ENCODE data around the gene PLEKHA6.

The PLEKHA6 gene

DNA sequence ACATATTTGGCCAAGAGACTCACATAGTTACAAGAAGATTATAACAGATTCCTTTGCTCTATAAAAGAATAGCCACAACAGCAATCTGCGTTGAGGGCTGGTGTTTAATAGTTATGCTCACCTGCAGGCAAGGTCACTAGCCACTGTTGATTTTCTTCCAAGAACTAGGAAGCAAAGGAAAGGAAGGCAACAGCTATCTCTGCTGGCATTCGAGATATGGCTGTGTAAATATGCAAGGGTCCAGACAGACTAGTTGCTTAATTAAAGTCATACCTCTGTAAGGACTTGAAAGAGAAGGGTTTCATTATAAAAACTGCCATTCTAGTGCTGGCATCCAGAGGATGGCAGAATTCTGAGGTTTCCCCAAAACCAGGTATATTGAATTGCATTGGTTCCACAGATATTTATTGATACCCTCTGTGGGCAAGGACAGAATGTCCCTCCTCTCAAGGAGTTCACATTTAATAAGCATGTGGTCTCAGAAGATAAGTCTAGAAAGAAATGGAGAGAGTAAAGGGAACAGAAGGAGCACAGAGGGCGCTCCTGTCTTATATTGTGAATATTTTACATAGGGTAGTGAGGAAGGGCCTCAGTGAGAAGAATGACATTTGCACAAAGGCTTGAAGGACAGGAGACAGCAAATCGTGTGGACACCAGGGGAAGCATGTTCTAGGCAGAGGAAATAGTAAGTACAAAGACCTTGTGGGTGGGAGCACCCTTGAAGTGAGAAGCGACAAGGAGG is 23.6 kb upstream of the PLEKHA6 start:
- DNase-seq (ENCODE audit: low read depth), result no peak

DNA sequence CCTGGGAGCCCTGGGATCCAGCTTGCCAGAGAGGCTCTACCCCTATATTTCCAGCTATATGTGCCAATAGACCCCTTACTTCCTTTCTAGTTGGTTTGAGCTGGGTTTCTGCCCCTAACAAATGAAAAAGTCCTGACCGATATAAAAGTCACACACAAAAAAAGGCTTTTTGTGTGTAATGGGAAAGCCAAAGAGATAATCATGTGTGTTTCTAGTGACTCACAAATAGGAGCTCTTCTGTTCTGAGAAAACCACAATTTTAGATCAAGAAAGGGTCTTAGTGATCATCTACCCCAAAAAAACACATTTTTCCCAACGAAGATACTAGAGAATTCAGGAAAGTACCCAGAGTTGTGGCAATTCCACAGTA is 23.0 kb upstream of the PLEKHA6 start:
- no peak for DNase-seq (ENCODE audit: low read depth)

DNA sequence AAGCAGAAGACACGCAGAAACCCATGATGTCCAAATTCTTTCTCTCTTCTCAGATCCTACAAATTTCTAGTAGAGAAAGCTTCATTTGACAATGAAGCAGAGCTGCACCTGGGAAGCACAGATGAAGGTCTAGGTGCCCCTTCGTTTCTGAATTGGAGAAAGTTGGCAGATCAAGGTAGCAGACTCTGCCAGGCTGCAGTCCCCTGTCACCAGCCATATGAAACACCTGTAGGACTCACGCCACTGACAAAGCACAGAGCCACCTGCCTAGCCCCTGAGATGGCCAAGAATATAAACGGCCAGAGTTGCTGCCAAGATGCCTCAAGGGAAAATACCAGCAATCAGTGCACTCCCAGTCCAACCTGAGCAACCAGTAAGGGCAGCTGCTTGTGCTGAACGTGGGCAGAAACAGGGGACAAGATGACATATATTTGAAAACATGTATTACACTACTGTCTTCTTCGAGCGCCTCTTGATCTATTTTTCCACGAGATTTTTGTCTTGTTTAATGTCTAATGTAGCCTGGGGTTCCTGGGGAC is 20.6 kb upstream of the PLEKHA6 start:
- DNase-seq (ENCODE audit: low read depth), result no peak

DNA sequence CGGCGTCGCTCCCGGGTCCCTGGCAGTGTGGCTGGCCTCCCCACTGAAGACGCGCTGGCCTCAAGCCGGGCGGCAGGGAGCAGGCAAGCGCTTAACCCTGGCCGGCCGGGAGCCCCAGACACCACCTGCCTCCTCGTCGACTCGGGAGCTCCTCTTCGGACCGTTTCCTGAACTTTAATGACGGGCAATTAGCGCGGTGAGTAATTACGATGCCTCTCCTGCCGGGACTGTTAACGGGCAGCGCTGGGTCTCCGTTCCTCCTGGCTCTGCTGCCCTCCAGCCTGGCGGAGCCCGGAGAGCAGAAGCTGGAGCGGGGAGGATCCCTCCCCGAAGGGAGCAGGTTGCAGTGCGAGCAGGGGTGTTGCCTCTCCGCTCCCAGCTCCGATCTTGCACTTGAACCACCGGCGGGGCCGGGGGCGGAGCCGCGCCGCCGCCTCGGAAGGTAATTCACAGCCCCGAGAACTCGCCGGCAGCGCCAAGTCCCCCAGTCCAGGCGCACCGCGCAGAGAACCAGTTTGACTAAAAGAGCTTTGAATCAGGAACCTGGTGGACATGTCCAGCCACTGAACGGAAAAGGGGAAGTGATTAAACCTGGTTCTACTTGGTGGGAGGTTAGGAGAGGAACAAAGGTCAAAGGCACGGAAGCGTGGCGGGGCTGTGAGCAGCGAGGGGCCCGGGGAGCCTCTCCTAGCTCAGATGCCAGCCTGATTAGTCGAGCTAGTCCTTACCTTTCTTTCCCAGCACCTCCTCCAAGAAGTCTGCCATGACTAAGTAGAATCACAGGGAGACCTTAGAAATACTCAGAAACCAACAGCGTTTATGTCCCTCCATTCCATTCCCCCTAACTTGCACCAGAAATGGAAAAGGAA is 18.3 kb upstream of the PLEKHA6 start:
- peak; percentile 27 for DNase-seq (ENCODE audit: low read depth)

DNA sequence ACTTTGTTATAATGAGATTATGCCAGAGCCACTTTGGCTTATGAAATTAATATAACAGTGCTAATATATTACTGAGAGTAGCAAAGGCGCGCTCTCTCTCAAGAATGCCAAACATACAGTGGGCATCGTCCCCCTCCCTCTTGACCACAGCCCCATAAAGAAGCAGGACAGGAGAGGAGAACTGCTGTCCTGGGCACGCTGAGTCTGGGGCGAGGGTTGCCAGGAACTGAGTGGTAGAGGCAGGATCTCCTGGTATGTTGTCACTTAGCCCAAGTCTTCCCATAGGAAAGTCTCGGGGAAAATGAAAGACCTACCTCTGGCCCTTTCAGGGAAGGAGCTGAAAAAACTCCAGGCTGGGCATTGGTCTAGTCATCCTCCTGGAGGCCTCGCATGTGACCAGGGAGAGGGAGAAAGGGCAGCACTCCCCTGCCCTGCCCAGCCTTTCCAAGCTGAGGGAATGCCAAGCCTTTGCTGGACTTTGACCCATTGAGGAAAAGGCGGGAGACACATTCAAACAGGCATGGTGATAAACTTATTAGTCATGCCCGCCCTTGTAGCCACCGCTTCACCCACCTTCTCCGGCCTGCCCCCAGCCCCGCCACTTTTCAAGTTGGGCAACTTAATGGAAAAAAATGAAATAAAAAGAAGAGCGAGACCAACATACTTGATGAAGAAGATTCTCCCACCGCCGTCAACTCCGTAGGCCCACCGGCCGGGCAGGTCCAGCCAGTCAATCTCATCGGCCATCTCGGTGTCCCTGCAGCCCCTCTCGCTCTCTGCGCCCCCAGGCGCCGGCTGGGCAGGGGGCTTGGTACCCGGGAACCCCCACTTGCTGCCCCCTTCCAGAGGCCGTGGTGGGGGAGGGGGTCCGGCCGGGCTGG is 17.4 kb upstream of the PLEKHA6 start:
- no peak for DNase-seq (ENCODE audit: low read depth)

DNA sequence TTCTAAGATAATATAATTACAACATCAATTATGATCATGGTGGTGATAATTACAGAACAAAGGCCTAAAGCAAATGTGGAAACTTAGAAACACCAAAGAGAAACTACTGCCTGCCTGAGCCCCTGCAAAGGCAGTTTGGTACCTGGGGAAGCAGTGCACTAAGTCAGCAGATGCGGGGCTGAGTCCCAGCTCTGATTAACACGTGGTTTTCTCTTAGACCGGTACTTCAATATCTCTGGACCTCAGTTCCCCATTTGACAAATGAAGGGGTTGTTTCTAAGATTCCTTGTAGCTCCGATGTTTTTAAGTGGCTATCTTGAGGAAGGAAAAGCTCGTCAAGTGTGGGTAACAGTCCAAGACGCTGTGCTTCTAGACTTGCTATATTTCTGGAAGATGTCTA is 16.7 kb upstream of the PLEKHA6 start:
- DNase-seq (ENCODE audit: low read depth), result no peak

DNA sequence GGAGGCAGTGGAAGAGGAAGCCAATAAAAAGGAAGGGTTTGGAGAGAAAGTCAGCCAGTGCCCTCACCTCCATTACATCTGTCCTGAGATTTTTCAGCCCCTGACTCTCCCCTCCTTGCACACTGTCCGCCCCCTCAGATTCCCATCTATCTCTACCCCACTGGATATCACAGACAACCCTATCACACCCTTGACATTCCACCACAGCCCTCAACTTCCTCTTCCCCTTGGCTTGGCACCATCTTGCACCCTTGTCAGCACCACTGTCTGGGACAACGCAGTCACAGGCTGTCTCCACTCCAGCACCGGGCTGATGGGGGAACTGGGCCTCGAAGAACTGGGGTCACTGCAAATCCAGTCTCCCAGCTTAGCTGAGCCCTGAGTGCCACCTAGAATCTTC is 14.2 kb upstream of the PLEKHA6 start:
- no peak for DNase-seq (ENCODE audit: low read depth)

DNA sequence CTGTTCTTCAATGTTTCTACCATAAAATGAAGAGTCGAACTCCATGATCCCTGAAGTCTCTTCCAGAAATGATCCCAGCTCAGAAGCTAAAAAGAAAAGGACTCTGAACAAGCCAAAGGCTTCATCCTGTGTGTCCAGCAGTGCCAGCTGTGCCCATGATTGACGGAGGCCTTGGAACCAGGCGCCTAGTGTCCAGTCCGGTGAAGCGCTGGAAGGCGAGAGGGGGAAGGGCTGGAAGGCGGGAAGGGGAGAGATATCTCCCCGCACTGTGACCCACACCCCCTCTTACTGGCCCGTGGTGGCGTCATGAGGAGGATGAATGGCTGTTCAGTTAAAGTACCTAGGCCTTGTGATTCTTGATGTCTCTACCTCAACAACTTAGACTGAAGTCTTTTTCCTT is 10.4 kb upstream of the PLEKHA6 start:
- no peak for DNase-seq (ENCODE audit: low read depth)

DNA sequence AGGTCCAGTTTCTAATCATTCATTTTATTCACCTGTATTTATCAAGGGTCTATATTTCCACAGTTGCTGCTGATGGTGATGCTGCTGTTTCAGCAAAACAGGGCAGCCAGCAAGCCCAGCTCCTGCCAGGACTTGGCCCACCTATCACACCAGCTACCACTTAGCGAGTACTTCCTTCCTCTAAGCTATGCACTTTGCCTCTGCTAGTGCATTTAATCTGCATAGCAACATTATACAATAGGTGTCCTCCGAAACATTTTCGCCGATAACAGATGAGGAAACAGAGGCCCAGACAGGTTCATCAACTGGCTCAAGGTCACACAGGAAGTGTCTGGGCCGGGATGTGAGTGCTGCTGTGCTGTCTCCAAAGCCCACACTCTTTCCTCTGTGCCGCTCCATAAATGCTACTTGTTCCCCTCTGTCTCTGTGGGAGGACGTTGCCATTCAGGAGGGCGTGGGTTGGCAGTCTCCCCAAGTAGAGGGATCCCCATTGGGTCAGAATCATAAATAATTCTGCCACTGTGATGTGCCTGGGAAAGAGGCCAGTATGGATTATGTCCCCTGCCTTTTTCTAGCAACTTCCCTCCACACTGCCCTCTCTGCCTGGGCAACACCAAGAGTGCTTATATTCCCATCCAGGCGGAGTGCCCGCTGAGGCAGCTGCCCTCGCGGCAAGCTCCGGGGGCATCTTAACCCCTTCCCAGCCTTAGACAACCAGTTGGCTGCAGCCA is 9.4 kb upstream of the PLEKHA6 start:
- DNase-seq (ENCODE audit: low read depth), result no peak

DNA sequence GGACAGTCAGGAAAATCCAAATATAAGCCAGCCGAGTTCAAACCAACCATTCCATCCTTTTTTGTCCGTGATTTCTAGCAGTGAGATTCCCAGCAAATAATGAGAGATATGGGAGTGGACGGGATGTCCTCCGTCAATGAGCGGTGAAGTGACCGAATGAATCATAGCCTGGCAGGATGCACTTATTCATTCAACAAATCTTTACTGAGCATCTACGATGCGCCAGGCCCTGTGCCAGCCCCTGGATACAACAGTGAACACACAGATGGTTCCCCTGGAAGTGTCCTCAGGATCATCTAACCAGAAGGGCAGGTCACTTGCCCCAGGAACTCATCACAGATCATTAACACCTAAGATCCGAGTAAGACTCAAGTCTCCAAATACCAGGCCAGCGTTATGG is 8.2 kb upstream of the PLEKHA6 start:
- DNase-seq (ENCODE audit: low read depth), result no peak

DNA sequence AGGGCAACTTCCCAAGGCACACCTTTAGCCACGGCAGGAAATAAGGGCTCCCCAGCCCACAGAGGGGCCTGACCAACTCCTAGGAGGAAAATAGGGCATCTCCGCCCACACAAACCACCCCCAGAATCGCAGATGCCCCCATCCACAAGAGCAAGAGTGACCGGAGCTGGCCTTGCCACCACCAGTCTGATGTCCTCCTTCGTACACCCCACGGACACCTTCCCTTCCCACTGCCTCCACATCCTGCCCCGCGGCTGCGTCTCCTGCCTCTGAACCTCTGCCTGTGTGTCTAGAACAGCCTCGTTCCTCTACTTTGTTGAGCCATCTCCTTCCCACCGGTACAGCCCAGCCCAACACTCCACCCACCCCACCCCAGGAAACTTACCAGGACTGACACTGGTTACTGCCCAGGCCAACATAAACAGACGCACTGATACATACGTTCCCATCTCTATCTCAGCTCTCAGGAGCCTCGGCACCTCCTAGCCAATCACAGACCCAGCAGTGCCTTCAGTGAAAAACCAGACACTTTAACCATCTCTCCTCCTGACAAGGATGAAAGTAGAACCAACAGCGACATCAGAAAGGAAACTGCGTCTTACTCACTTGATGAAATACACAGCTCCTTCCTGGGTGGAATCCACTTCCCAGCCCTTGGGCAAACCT is 7.6 kb upstream of the PLEKHA6 start:
- no peak for DNase-seq (ENCODE audit: low read depth)

DNA sequence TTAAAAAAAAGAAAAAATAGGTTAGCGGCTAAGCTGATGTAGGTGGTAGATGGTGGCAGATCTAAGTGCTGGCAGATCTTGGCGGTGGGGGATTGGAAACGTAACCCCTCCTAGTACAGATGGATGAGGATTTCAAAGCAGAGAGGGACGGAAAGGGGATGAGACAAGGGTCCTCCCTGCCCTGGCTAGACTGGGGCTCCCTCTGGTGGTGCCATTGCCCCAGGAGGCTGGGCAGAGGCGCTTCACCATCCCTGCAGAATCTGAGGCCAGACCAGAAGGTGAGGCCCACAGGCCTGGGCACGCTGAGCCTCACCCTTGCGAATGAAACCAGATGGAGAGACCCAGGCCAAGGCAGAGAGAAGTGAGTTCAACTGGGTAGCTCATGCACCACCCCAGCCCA is 7.0 kb upstream of the PLEKHA6 start:
- DNase-seq (ENCODE audit: low read depth), result no peak

DNA sequence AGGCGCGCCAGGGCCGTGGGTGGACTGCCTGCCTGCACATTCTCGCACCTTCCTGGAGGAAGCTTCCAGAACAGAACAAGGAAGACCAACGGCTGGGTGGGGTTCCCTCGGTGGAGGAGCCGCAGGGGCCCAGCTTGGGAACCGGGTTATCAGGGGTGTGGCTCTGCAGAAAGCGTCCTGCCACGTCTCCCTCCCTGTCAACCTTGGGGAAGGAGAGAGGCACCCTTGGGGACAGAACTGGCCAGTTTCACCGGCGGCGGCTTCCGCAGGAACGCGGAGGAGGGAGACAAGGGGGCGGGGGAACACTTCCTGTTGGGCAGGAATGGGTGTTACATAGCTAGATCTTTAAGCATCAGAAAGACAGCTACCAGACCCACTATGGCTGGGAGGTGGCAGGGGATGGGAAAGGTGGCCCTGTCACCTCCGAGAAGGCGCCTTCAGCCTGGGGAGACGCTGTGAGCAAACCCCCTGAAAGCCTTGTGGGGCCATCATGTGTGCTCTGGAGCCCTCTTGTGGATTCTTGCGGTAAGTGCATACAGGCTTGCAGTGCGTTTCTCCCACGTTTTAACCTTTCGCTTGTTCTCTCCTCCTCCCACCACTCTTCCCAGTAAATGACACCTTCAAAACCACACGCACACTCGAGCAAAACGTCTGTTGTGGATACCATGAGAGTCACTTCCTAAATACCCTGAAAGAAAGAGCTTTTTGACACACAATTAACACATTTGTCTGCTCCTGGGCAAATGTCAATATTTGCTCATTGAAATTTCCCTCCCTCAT is 3.8 kb upstream of the PLEKHA6 start:
- peak; percentile 58 for DNase-seq (ENCODE audit: low read depth)

DNA sequence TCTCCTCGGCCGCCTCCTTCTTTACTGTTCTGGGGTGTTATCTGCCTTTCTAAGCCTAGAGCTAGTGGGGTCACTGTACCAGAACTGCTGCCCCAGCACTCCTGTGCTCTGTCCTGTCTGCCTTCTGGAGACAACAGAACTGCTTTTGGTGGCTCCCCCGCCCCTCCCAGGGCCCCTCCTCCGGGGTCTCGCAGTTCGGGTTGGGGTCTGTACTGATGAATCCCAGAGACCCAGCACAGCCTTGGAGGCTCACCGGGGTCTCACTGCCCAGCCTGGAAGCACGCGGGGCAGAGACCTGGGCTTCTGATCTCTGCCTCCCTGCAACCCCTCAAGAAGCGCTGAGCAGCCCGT is 3.2 kb upstream of the PLEKHA6 start:
- no peak for DNase-seq (ENCODE audit: low read depth)

DNA sequence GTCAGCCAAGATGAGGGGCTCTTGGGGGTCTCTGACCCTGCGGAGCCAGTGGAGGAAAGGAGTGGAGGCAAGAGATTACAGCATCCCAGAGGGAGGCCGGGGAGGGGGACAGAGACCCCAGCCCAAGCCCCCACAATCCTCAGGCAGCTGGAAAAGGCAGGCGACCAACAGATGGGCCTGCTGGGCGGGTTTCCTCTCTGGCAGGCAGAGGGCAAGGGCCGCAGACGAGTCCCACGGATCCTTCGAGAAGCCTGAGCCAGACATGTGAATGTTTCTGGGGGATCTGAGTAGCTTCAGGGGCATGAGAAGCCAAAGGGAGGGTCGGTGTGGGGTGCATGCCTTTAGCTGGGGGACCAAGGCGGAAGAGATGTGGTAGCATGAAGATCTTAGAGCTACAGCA is 2.1 kb upstream of the PLEKHA6 start:
- no peak for DNase-seq (ENCODE audit: low read depth)

DNA sequence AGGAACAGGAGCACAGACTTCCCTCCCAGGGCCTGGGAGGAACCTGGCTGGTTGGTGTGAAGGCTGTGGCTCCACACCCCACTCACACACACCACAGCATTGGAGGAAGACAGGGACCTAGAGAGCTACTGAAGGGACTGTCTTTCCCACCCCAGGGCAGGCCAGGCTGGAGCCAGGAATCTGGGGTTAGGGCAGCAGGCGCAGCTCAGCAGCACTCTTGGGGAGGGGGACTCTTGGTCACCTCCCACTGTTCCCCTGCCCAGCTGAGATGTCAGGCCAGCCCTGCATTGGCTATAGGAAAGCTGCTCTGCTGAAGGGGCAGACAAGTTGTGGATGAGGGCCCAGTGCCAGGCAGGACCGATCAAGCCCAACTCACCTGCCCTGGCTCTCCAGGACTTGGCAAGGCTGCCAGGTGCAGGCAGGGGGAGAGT is 1.6 kb upstream of the PLEKHA6 start:
- DNase-seq (ENCODE audit: low read depth), result no peak

DNA sequence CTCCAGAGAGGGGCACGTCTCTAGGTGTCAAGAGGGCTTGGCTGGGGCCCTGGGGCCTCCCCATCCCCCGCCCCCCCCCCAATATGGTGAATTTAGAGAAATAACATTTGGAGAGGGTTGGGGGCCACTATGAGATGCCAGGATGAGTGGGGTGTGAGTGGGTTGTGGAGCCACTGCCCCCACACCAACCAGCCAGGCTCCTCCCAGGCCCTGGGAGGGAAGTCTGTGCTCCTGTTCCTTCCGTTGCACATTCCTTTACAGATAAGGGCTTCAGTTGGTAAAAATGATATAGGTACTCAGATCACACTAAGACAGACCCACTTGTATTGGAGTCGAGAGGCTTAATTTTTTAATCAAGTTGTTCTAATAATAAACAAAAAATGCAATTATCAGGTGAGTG is 585 bp upstream of the PLEKHA6 start:
- no peak for DNase-seq (ENCODE audit: low read depth)

DNA sequence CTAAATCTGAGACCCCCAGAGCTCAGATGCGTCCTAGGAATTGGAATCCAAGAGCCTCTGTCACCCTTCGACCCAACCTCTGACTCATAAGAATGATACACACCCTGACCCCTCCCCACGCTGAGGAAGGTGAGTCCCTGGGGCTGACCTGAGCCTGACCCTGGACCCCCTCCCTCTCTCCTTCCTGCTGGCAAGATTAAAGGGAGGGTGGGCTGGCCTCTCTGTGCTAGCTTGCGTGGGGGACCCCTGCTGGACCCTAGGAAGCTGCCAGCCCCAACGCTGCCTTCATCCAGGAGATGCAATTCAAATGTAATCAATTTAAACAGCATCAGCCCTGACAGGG is 627 bp downstream of the PLEKHA6 start:
- no peak for DNase-seq (ENCODE audit: low read depth)

DNA sequence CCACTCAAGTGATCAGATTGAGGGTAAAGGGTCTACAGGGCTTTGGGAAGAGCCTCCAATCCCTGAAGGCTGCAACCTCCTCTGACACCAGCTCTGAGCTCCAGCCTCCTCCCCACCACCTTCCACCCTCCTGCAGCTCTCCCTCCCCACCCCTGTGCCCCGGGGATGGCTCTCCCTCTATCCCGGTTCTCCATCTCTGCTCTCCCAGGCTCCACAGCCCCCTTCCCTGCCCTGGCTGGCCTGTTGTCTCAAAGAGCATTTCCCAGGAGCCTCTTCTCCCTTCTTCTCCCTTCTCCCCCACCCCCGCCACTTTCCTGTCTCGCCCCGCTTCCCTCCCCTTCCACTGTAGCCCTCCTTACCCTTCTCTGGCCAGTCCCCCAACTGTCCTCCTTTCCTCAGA is 1.1 kb downstream of the PLEKHA6 start:
- DNase-seq (ENCODE audit: low read depth), result no peak
